ENCODE measurements around the gene NRIP1. TPM values are rescaled to one million over a fixed set of nuclear protein-coding genes. Genes with fewer than 3 reads are reported as not detected.
A peak's percentile ranks its signal among the peaks of the same experiment; 100 is the strongest.

The NRIP1 gene
- total RNA-seq, 2 experiments from 2014 or later, result 6.1 to 6.5 TPM

- H3K4me1 Mint-ChIP-seq (ENCODE audit: low read depth), result no peaks in the 10 kb centered on the region
- CTCF ChIA-PET, result no interaction called here
- H3K4me3 Mint-ChIP-seq, result no peak overlapping the region
- intact Hi-C loops (cut with micrococcal nuclease), result no loop called here
- no peak for DNase-seq
- peaks cover 2% of the 10 kb centered on the region for H3K27me3 Mint-ChIP-seq (ENCODE audit: low read depth)
- H3K27ac Mint-ChIP-seq, result no peak overlapping the region
- H3K9me3 Mint-ChIP-seq, result no peaks in the 10 kb centered on the region
- H3K36me3 Mint-ChIP-seq (ENCODE audit: low read depth), result no peaks in the 10 kb centered on the region
Observed at GRCh38 chr21:15090390-15090789, 25.6 kb upstream of the NRIP1 start.

GRCh38 chr21:15088488-15088887 is 23.7 kb upstream of the NRIP1 start:
- H3K36me3 Mint-ChIP-seq (ENCODE audit: low read depth), result no peaks in the 10 kb centered on the region
- no peaks in the 10 kb centered on the region for H3K9me3 Mint-ChIP-seq
- CTCF ChIA-PET, result no interaction called here
- H3K27ac Mint-ChIP-seq, result no peak overlapping the region
- peaks cover 4% of the 10 kb centered on the region for H3K27me3 Mint-ChIP-seq (ENCODE audit: low read depth)
- no peaks in the 10 kb centered on the region for H3K4me1 Mint-ChIP-seq (ENCODE audit: low read depth)
- H3K4me3 Mint-ChIP-seq, result no peak overlapping the region
- no peak for DNase-seq
- intact Hi-C loops (cut with micrococcal nuclease), result no loop called here

GRCh38 chr21:15084668-15085067 is 19.9 kb upstream of the NRIP1 start:
- Mint-ChIP-seq H3K27me3 (ENCODE audit: low read depth) (peaks cover 4% of the 10 kb centered on the region), H3K4me3 (no peak overlapping the region), H3K36me3 (ENCODE audit: low read depth) (no peaks in the 10 kb centered on the region), H3K9me3 (no peaks in the 10 kb centered on the region), H3K4me1 (ENCODE audit: low read depth) (no peaks in the 10 kb centered on the region), H3K27ac (no peak overlapping the region)
- intact Hi-C loops (cut with micrococcal nuclease), result no loop called here
- CTCF ChIA-PET, result no interaction called here
- no peak for DNase-seq

- CTCF ChIA-PET, result no interaction called here
- no peak for DNase-seq
- intact Hi-C loops (cut with micrococcal nuclease), result no loop called here
- Mint-ChIP-seq H3K27ac (no peak overlapping the region), H3K27me3 (ENCODE audit: low read depth) (peaks cover 3% of the 10 kb centered on the region), H3K4me3 (no peak overlapping the region), H3K4me1 (ENCODE audit: low read depth) (no peaks in the 10 kb centered on the region), H3K36me3 (ENCODE audit: low read depth) (no peaks in the 10 kb centered on the region), H3K9me3 (no peaks in the 10 kb centered on the region)
Observed at GRCh38 chr21:15080526-15080925, 15.7 kb upstream of the NRIP1 start.

DNA sequence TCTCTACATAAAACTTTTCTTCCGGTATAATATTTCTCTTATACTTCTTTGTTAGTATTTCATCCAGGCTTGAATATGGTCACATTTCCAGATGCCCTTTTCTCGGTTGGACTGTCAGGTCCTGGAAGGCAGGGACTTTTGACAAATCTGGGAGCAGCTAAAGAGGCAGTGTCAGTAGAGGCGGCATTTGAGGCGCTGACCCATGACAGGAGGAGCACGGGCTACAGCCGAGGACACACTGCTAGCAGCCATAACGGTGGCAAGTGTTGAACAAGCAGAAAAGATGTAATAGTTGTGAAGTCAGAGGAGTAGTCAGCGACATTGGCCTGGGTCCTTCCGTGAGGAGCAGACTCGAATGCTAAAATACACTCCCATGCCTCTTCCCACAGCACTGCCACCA is 14.5 kb upstream of the NRIP1 start:
- Mint-ChIP-seq H3K4me1 (ENCODE audit: low read depth) (no peaks in the 10 kb centered on the region), H3K36me3 (ENCODE audit: low read depth) (no peaks in the 10 kb centered on the region), H3K4me3 (no peak overlapping the region), H3K27me3 (ENCODE audit: low read depth) (no peaks in the 10 kb centered on the region), H3K27ac (no peak overlapping the region), H3K9me3 (no peaks in the 10 kb centered on the region)
- CTCF ChIA-PET, result no interaction called here
- intact Hi-C loops (cut with micrococcal nuclease), result no loop called here
- no peak for DNase-seq

GRCh38 chr21:15078180-15078579 is 13.4 kb upstream of the NRIP1 start:
- no peaks in the 10 kb centered on the region for H3K9me3 Mint-ChIP-seq
- CTCF ChIA-PET, result no interaction called here
- H3K36me3 Mint-ChIP-seq (ENCODE audit: low read depth), result no peaks in the 10 kb centered on the region
- no peak overlapping the region for H3K27ac Mint-ChIP-seq
- no peak overlapping the region for H3K4me3 Mint-ChIP-seq
- no peaks in the 10 kb centered on the region for H3K27me3 Mint-ChIP-seq (ENCODE audit: low read depth)
- H3K4me1 Mint-ChIP-seq (ENCODE audit: low read depth), result no peaks in the 10 kb centered on the region
- no peak for DNase-seq
- intact Hi-C loops (cut with micrococcal nuclease), result no loop called here

DNA sequence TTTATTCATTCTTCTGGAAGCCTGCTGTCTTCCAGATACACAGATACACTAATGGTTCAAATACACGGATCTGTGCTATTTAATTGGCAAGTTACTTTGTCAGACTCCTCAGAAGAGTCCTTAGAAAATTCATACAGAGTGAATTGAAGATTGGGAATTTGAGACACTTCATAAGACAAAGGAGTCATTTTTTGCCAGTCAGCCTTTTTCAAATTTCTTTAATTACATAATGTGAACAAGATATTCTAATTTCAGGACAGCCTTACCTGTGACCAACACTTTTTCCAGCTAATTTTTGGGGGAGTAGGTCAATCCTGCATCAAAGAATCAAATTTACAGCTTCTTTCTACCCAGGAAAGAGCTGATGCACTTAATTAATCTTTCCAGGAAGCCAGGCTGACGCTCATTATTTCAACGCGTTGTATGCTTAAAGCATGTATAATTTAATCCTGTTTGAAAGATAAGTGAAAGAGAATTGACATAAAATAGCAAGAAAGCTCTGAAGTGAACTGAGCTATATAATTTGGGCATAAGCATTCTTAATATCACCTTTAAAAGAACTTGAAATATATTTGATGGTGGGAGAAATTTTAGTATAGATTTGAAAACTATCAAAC is 12.8 kb upstream of the NRIP1 start:
- CTCF ChIA-PET, result no interaction called here
- DNase-seq, result no peak
- H3K9me3 Mint-ChIP-seq, result no peaks in the 10 kb centered on the region
- no peaks in the 10 kb centered on the region for H3K27me3 Mint-ChIP-seq (ENCODE audit: low read depth)
- no peak overlapping the region for H3K27ac Mint-ChIP-seq
- H3K4me3 Mint-ChIP-seq, result no peak overlapping the region
- no peaks in the 10 kb centered on the region for H3K4me1 Mint-ChIP-seq (ENCODE audit: low read depth)
- intact Hi-C loops (cut with micrococcal nuclease), result no loop called here
- no peaks in the 10 kb centered on the region for H3K36me3 Mint-ChIP-seq (ENCODE audit: low read depth)

- Mint-ChIP-seq H3K27ac (no peak overlapping the region), H3K9me3 (no peaks in the 10 kb centered on the region), H3K4me3 (no peak overlapping the region), H3K4me1 (ENCODE audit: low read depth) (no peaks in the 10 kb centered on the region), H3K36me3 (ENCODE audit: low read depth) (no peaks in the 10 kb centered on the region), H3K27me3 (ENCODE audit: low read depth) (no peaks in the 10 kb centered on the region)
- CTCF ChIA-PET, result no interaction called here
- DNase-seq, result no peak
- intact Hi-C loops (cut with micrococcal nuclease), result no loop called here
Observed at GRCh38 chr21:15076730-15077129, 11.9 kb upstream of the NRIP1 start.

GRCh38 chr21:15071009-15071408 is 6.2 kb upstream of the NRIP1 start:
- CTCF ChIA-PET, result no interaction called here
- H3K4me1 Mint-ChIP-seq (ENCODE audit: low read depth), result peaks cover 3% of the 10 kb centered on the region
- H3K36me3 Mint-ChIP-seq (ENCODE audit: low read depth), result no peaks in the 10 kb centered on the region
- no peak overlapping the region for H3K4me3 Mint-ChIP-seq
- no peak for DNase-seq
- no peaks in the 10 kb centered on the region for H3K9me3 Mint-ChIP-seq
- no peaks in the 10 kb centered on the region for H3K27me3 Mint-ChIP-seq (ENCODE audit: low read depth)
- intact Hi-C loops (cut with micrococcal nuclease), result no loop called here
- H3K27ac Mint-ChIP-seq, result no peak overlapping the region

GRCh38 chr21:15066123-15066575 is 1.3 kb upstream of the NRIP1 start:
- Mint-ChIP-seq H3K4me1 (ENCODE audit: low read depth) (peaks cover 22% of the 10 kb centered on the region), H3K4me3 (peak overlapping the region; percentile 90), H3K36me3 (ENCODE audit: low read depth) (no peaks in the 10 kb centered on the region), H3K27me3 (ENCODE audit: low read depth) (no peaks in the 10 kb centered on the region), H3K27ac (peak overlapping the region; percentile 94), H3K9me3 (no peaks in the 10 kb centered on the region)
- intact Hi-C loops (cut with micrococcal nuclease), result loop anchor here (1.0 to 2.0 kb wide), 4 partner anchors 156 to 667 kb away; no protein-coding TSS in a partner anchor
- CTCF ChIA-PET, result interaction anchor here (0.7 to 2.5 kb wide), 2 partner anchors 15 to 57 kb away, joined by 3 to 9 read pairs; no protein-coding TSS in a partner anchor
- DNase-seq, result no peak

DNA sequence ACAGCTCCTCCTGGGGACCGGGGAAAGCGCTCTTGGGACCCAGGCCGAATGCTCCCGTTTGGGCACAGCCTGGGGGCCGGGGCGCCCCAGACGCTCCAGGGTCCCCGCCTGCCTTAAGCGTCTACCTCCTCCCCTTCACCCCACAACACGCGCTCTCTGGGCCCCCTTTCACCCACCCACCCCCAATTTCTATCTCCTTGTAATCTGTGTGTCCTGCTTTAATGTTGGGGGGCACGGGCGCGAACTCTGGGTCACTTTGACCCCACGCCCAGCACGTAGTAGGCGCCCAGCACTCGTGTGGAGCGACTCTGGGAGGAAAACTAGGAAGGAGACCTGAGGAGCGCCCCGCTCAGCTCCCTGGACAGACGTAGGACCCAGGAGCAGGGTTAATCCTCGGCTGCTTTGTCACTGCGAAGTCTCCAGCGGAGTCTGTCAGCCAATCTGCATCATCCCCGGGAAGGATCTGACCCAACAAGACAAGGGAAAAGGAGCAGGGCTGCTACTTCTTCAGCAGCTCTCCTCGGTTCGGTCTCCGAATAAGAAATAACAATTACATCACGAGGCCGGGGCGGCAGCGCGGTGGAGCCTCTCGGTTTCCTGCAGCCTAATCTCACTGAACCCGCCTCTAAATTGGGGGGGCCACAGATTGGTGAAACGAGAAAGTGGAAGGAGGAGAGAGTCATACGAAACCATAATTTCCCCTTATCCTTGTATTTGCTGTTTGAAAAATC is 757 bp upstream of the NRIP1 start:
- intact Hi-C loops (cut with micrococcal nuclease), result loop anchor here (1.0 to 2.0 kb wide), 6 partner anchors 8 to 682 kb away; partner anchors contain the start of gene HSPA13
- Mint-ChIP-seq H3K4me1 (ENCODE audit: low read depth) (peaks cover 28% of the 10 kb centered on the region), H3K27ac (peak overlapping the region; percentile 94), H3K36me3 (ENCODE audit: low read depth) (no peaks in the 10 kb centered on the region), H3K9me3 (no peaks in the 10 kb centered on the region), H3K4me3 (peak overlapping the region; percentile 90), H3K27me3 (ENCODE audit: low read depth) (no peaks in the 10 kb centered on the region)
- CTCF ChIA-PET, result interaction anchor here (2.5 kb wide), 1 partner anchor 14 kb away, joined by 9 read pairs; no protein-coding TSS in a partner anchor
- peak; percentile 84 for DNase-seq

DNA sequence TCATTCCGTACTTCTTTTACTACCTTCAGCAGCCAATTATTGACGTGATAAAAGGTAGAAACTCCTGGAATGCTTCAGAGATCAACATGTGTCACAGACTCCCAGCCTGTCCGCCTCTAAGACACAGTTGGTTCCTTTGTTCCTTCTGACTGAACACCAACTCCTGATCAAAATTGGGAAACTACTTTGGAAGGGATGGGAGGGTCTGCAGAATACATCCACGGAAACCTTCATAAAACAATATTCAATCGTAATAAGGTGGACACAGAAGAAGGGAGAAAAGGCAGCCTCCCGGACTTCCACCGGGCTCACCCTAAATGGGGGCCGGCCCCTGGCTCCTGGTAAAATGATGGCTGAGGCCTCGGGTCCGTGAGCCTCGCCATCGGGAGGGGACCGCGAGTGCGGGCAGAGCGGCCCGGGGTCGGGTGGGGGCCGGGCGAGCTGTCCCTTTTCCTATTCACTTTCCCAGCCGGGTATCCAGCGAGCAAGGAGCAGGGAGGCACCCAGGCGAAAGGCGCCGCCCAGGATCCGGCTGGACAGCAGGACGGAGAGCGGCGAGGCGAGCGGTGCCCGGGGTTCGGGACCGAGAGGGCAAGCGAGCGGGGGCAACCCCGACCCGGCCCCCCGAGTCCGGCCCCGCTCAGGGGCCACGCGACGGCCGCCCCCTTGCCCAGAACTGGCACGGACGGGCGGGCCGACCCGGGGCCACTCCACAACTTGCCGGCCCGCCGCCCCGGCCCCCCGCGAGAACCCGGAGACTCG is 805 bp downstream of the NRIP1 start:
- peak overlapping the region; percentile 93 for H3K27ac Mint-ChIP-seq
- intact Hi-C loops (cut with micrococcal nuclease), result loop anchor here (1.0 to 5.0 kb wide), 7 partner anchors 12 to 763 kb away; partner anchors contain the start of gene SAMSN1
- no peaks in the 10 kb centered on the region for H3K36me3 Mint-ChIP-seq (ENCODE audit: low read depth)
- no peaks in the 10 kb centered on the region for H3K9me3 Mint-ChIP-seq
- peaks cover 39% of the 10 kb centered on the region for H3K4me1 Mint-ChIP-seq (ENCODE audit: low read depth)
- no peaks in the 10 kb centered on the region for H3K27me3 Mint-ChIP-seq (ENCODE audit: low read depth)
- peak; percentile 13 for DNase-seq
- H3K4me3 Mint-ChIP-seq, result peak overlapping the region; percentile 83
- CTCF ChIA-PET, result interaction anchor here (2.5 kb wide), 1 partner anchor 12 kb away, joined by 9 read pairs; no protein-coding TSS in a partner anchor

Measured in activated naive CD4-positive, alpha-beta T cell treated with anti-CD3 and anti-CD28 coated beads for 36 hours (primary cell).